Liver (tissue), 9 donors: ENCODE data around the gene PCDHA2. TPM values are rescaled to one million over a fixed set of nuclear protein-coding genes. Genes with fewer than 3 reads are reported as not detected.

Source experiments
- DNase-seq: peaks from one replicate; pipeline ENCODE4 v3.0.0-alpha.2; 2017; ENCODE audit warnings: low spot score
- H3K27ac ChIP-seq, 2 donors: one replicate each; pipeline ENCODE4 v1.7.0; 2013; ENCODE audit warnings: inconsistent platforms in 2 of 2, low read length in 2 of 2, control low read depth in 1 of 2, low read depth in 1 of 2, mild to moderate bottlenecking in 1 of 2
- H3K27me3 ChIP-seq, 4 donors: one replicate each; pipeline versions ENCODE4 v1.6.1 to v1.7.0; 2013; ENCODE audit warnings: low read length in 3 of 4, inconsistent platforms in 1 of 4, mild to moderate bottlenecking in 1 of 4, moderate library complexity in 1 of 4; ENCODE audit not compliant: control insufficient read depth in 4 of 4, insufficient read depth in 4 of 4
- H3K36me3 ChIP-seq, 4 donors: one replicate each; pipeline versions ENCODE4 v1.6.1 to v1.7.0; 2013; ENCODE audit warnings: low read length in 3 of 4, mild to moderate bottlenecking in 3 of 4, low read depth in 1 of 4, moderate library complexity in 1 of 4; ENCODE audit not compliant: control insufficient read depth in 4 of 4, insufficient read depth in 3 of 4
- H3K4me1 ChIP-seq, 4 donors: one replicate each; pipeline versions ENCODE4 v1.6.1 to v1.7.0; 2013; ENCODE audit warnings: low read length in 3 of 4, mild to moderate bottlenecking in 3 of 4, moderate library complexity in 1 of 4; ENCODE audit not compliant: control insufficient read depth in 4 of 4, insufficient read depth in 4 of 4
- H3K4me3 ChIP-seq, 3 donors: one replicate each; pipeline versions ENCODE4 v1.6.1 to v1.7.0; 2013; ENCODE audit warnings: low read length in 3 of 3, control low read depth in 1 of 3, low read depth in 1 of 3, mild to moderate bottlenecking in 1 of 3
- H3K9ac ChIP-seq, 2 donors: one replicate each; pipeline ENCODE4 v1.7.0; 2013; ENCODE audit warnings: low read length in 2 of 2, mild to moderate bottlenecking in 2 of 2, moderate library complexity in 2 of 2, control low read depth in 1 of 2, low read depth in 1 of 2
- H3K9me3 ChIP-seq, 4 donors: one replicate each; pipeline versions ENCODE4 v1.6.1 to v1.7.0; 2013; ENCODE audit warnings: low read length in 3 of 4; ENCODE audit not compliant: control insufficient read depth in 4 of 4
- EGR1 ChIP-seq, 2 donors: IDR thresholded peaks; 2 replicates each; pipeline ENCODE4 v1.6.1; 2016 to 2018; ENCODE audit warnings: antibody characterized with exemption in 2 of 2, low read depth in 2 of 2
- FOXA1 ChIP-seq: IDR thresholded peaks from 2 replicates; pipeline ENCODE4 v1.6.1; 2016; ENCODE audit warnings: antibody characterized with exemption
- FOXA2 ChIP-seq: IDR thresholded peaks from 2 replicates; pipeline ENCODE4 v1.6.1; 2016; ENCODE audit warnings: antibody characterized with exemption
- HNF4A ChIP-seq, 2 donors: conservative IDR thresholded peaks; 2 replicates each; pipeline ENCODE4 v1.6.1; 2016; ENCODE audit warnings: antibody characterized with exemption in 2 of 2, mild to moderate bottlenecking in 2 of 2
- HNF4G ChIP-seq: IDR thresholded peaks from 2 replicates; pipeline ENCODE4 v1.6.1; 2016; ENCODE audit warnings: antibody characterized with exemption
- JUND ChIP-seq, 2 donors: IDR thresholded peaks; 2 replicates each; pipeline ENCODE4 v1.6.1; 2016; ENCODE audit warnings: antibody characterized with exemption in 2 of 2
- NR2F2 ChIP-seq: IDR thresholded peaks from 2 replicates; pipeline ENCODE4 v1.6.1; 2016; ENCODE audit warnings: antibody characterized with exemption
- RAD21 ChIP-seq, 2 donors: IDR thresholded peaks; 2 replicates each; pipeline ENCODE4 v1.6.1; 2016; ENCODE audit warnings: antibody characterized with exemption in 2 of 2, mild to moderate bottlenecking in 2 of 2
- RXRA ChIP-seq, 2 donors: IDR thresholded peaks; 2 replicates each; pipeline ENCODE4 v1.6.1; 2017 to 2018; ENCODE audit warnings: antibody characterized with exemption in 2 of 2, mild to moderate bottlenecking in 1 of 2
- SP1 ChIP-seq: IDR thresholded peaks from 2 replicates; pipeline ENCODE4 v1.6.1; 2018; ENCODE audit warnings: antibody characterized with exemption, mild to moderate bottlenecking
- TAF1 ChIP-seq: conservative IDR thresholded peaks from 2 replicates; pipeline ENCODE4 v1.6.1; 2016; ENCODE audit warnings: antibody characterized with exemption, mild to moderate bottlenecking
- YY1 ChIP-seq: IDR thresholded peaks from 2 replicates; pipeline ENCODE4 v1.6.1; 2016; ENCODE audit warnings: antibody characterized with exemption, mild to moderate bottlenecking
- WGBS: extraction: QIAGEN DNeasy Blood & Tissue Kit; methylation state at CpG from one replicate; pipeline ENCODE4 v1.1.7; 2013; 5-methylcytosine and 5-hydroxymethylcytosine counted together
- polyA plus RNA-seq, 2 donors: library from polyadenylated mRNA; stranded (reverse) in 1 of 2; unstranded in 1 of 2; fragments of 200-250 nt in 1 of 2; fragments of >200 nt in 1 of 2; fragmentation: Nextera tagmentation in 1 of 2; extraction: Ambion mirVana in 1 of 2; gene quantifications; one replicate each; pipeline versions ENCODE4 v1.2.1 to v1.2.3, GENCODE V29; 2013 to 2015
- total RNA-seq, 2 donors: library from RNA; depleted of rRNA; stranded (reverse); fragments of >200 nt; gene quantifications; one replicate each; pipeline ENCODE4 v1.2.3, GENCODE V29; 2014
- TF ChIP-seq, protein P1 (sequence below): IDR thresholded peaks from 2 replicates; pipeline ENCODE4 v1.6.1; 2016; ENCODE audit warnings: antibody characterized with exemption
- TF ChIP-seq, protein P2 (sequence below): IDR thresholded peaks from 2 replicates; pipeline ENCODE4 v1.6.1; 2016; ENCODE audit warnings: antibody characterized with exemption
- TF ChIP-seq, protein P3 (sequence below): fragments of 150-350 bp; IDR thresholded peaks from 2 replicates; pipeline ENCODE4 v1.5.1; 2017; ENCODE audit warnings: improper control_type of control experiment, low read depth, low read length; ENCODE audit not compliant: missing input control
- TF ChIP-seq, protein P4 (sequence below): IDR thresholded peaks from 2 replicates; pipeline ENCODE4 v1.6.1; 2016; ENCODE audit warnings: antibody characterized with exemption
- TF ChIP-seq, protein P5 (sequence below): IDR thresholded peaks from 2 replicates; pipeline ENCODE4 v1.6.1; 2016; ENCODE audit warnings: antibody characterized with exemption, mild to moderate bottlenecking
- donor health status: healthy.
- donor health status: healthy.
- donor health status: healthy.
- donor health status: healthy.
- donor health status: healthy.

PCDHA2 gene
- total and polyA plus RNA-seq, 4 donors, result not detected

DNA sequence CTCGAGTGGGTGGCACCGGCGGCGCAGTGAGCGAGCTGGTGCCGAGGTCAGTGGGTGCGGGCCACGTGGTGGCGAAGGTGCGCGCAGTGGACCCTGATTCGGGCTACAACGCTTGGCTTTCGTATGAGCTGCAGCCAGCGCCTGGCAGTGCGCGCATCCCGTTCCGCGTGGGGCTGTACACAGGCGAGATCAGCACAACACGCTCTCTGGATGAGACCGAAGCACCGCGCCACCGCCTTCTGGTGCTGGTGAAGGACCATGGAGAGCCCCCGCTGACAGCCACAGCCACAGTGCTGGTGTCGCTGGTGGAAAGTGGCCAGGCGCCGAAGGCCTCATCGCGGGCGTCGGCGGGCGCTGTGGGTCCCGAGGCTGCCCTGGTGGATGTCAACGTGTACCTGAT lies 28.8 kb downstream of the PCDHA2 start:
- Histone ChIP-seq H3K27me3 (peaks cover 0 to 5% (median under 1%) of the 10 kb centered on the region in 4 donors), H3K4me1 (no peaks in the 10 kb centered on the region)
- WGBS, result 49% methylated on average over 38 of the region's 38 CpGs

DNA sequence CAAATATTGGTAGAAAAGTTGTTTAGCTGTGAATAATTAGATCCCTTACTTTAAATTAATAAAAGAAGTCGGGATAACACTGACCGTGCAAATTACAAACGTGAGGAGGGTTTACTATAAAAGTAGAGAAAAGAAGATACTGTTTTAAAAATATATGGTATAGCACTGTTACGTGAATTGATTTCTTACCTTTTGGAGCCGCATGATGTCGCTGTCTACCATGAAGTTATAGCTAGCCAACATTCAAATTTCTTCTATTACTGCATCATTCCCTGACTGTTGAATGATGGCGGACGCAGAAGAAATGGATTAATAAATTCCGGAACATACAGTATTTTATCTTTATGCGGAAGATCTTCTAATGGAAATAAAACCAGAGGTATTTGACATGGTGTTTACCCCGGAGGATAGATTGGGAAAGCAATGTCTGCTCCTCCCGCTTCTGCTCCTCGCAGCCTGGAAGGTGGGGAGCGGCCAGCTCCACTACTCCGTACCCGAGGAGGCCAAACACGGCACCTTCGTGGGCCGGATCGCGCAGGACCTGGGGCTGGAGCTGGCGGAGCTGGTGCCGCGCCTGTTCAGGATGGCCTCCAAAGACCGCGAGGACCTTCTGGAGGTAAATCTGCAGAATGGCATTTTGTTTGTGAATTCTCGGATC lies 33.2 kb downstream of the PCDHA2 start, which contains the start of gene PCDHA6:
Gene PCDHA6, plus strand, starts transcription at position 257 of the 658 bp plus-strand sequence. Its CDS starts 132 bp downstream, at position 389.
- H3K27ac ChIP-seq, result no peak within 1 kb of the TSS
- H3K4me3 ChIP-seq, result no peak within 1 kb of the TSS
- peaks cover 0 to 5% (median 2%) of the 10 kb centered on the region in 4 donors for H3K27me3 ChIP-seq
- 21% methylated on average over 27 of the region's 27 CpGs for WGBS
- no peaks in the 10 kb centered on the region for H3K36me3 ChIP-seq
- peaks cover 16 to 43% (median 23%) of the 10 kb centered on the region in 4 donors for H3K9me3 ChIP-seq
- no peak for DNase-seq
- H3K4me1 ChIP-seq, result no peaks in the 10 kb centered on the region
- H3K9ac ChIP-seq, result no peak within 1 kb of the TSS
- TF ChIP-seq NR2F2 (no peak), HNF4A (conservative IDR thresholded peaks at IDR 0.05) (no peak), RAD21 (IDR thresholded peaks at IDR 0.05) (no peak), HNF4G (no peak), FOXA2 (no peak), SP1 (no peak), TAF1 (no peak), FOXA1 (no peak), RXRA (IDR thresholded peaks at IDR 0.05) (no peak), YY1 (no peak), EGR1 (IDR thresholded peaks at IDR 0.05; ENCODE audit: low read depth in 2 of 2) (no peak)
- TF ChIP-seq, protein P1, sequence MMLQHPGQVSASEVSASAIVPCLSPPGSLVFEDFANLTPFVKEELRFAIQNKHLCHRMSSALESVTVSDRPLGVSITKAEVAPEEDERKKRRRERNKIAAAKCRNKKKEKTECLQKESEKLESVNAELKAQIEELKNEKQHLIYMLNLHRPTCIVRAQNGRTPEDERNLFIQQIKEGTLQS, result no peak
- TF ChIP-seq, protein P2, sequence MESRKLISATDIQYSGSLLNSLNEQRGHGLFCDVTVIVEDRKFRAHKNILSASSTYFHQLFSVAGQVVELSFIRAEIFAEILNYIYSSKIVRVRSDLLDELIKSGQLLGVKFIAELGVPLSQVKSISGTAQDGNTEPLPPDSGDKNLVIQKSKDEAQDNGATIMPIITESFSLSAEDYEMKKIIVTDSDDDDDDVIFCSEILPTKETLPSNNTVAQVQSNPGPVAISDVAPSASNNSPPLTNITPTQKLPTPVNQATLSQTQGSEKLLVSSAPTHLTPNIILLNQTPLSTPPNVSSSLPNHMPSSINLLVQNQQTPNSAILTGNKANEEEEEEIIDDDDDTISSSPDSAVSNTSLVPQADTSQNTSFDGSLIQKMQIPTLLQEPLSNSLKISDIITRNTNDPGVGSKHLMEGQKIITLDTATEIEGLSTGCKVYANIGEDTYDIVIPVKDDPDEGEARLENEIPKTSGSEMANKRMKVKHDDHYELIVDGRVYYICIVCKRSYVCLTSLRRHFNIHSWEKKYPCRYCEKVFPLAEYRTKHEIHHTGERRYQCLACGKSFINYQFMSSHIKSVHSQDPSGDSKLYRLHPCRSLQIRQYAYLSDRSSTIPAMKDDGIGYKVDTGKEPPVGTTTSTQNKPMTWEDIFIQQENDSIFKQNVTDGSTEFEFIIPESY, result no peak
- TF ChIP-seq, protein P3, sequence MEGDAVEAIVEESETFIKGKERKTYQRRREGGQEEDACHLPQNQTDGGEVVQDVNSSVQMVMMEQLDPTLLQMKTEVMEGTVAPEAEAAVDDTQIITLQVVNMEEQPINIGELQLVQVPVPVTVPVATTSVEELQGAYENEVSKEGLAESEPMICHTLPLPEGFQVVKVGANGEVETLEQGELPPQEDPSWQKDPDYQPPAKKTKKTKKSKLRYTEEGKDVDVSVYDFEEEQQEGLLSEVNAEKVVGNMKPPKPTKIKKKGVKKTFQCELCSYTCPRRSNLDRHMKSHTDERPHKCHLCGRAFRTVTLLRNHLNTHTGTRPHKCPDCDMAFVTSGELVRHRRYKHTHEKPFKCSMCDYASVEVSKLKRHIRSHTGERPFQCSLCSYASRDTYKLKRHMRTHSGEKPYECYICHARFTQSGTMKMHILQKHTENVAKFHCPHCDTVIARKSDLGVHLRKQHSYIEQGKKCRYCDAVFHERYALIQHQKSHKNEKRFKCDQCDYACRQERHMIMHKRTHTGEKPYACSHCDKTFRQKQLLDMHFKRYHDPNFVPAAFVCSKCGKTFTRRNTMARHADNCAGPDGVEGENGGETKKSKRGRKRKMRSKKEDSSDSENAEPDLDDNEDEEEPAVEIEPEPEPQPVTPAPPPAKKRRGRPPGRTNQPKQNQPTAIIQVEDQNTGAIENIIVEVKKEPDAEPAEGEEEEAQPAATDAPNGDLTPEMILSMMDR, result no peak

More for the DNA sequence above, 28.8 kb downstream of the PCDHA2 start:
- Histone ChIP-seq H3K4me3 (no peak overlapping the region), H3K9ac (no peak overlapping the region), H3K9me3 (peaks cover 10 to 38% (median 22%) of the 10 kb centered on the region in 4 donors), H3K27ac (no peak overlapping the region), H3K36me3 (no peaks in the 10 kb centered on the region)
- no peak for DNase-seq
- TF ChIP-seq NR2F2 (no peak), RXRA (IDR thresholded peaks at IDR 0.05) (no peak), HNF4G (no peak), HNF4A (conservative IDR thresholded peaks at IDR 0.05) (no peak), TAF1 (no peak), SP1 (no peak), EGR1 (IDR thresholded peaks at IDR 0.05; ENCODE audit: low read depth in 2 of 2) (no peak), RAD21 (IDR thresholded peaks at IDR 0.05) (no peak), JUND (IDR thresholded peaks at IDR 0.05) (no peak)
- TF ChIP-seq, protein P1, result no peak
- TF ChIP-seq, protein P4, sequence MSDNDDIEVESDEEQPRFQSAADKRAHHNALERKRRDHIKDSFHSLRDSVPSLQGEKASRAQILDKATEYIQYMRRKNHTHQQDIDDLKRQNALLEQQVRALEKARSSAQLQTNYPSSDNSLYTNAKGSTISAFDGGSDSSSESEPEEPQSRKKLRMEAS, result no peak
- TF ChIP-seq, protein P5, sequence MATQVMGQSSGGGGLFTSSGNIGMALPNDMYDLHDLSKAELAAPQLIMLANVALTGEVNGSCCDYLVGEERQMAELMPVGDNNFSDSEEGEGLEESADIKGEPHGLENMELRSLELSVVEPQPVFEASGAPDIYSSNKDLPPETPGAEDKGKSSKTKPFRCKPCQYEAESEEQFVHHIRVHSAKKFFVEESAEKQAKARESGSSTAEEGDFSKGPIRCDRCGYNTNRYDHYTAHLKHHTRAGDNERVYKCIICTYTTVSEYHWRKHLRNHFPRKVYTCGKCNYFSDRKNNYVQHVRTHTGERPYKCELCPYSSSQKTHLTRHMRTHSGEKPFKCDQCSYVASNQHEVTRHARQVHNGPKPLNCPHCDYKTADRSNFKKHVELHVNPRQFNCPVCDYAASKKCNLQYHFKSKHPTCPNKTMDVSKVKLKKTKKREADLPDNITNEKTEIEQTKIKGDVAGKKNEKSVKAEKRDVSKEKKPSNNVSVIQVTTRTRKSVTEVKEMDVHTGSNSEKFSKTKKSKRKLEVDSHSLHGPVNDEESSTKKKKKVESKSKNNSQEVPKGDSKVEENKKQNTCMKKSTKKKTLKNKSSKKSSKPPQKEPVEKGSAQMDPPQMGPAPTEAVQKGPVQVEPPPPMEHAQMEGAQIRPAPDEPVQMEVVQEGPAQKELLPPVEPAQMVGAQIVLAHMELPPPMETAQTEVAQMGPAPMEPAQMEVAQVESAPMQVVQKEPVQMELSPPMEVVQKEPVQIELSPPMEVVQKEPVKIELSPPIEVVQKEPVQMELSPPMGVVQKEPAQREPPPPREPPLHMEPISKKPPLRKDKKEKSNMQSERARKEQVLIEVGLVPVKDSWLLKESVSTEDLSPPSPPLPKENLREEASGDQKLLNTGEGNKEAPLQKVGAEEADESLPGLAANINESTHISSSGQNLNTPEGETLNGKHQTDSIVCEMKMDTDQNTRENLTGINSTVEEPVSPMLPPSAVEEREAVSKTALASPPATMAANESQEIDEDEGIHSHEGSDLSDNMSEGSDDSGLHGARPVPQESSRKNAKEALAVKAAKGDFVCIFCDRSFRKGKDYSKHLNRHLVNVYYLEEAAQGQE, result no peak
- TF ChIP-seq, protein P3, result no peak
